Panc1 (cell line): ENCODE results near the gene MTFR1L. TPM values are rescaled to one million over a fixed set of nuclear protein-coding genes. Genes with fewer than 3 reads are reported as not detected.

Experiments used
- ATAC-seq: fragments of 200-7000 bp; cut with Tn5 transposase; 2 replicates; pipeline ENCODE4 v1.9.1; 2020; ENCODE audit warnings: mild to moderate bottlenecking, moderate library complexity
- BruUV-seq: library from RNA; stranded (reverse); fragments of 400-500 nt; replicated peaks from 2 replicates; lab custom pipeline; 2021; lab: Mats Ljungman, UMichigan
- CTCF ChIA-PET: fragments of 300-600 bp; sonication (Branson Sonifier 250); formaldehyde crosslinking; loops from one replicate; lab custom pipeline; 2022; ENCODE audit warnings: antibody characterized with exemption; lab: Charles Lee
- POLR2A ChIA-PET: fragments of 300-600 bp; sonication (Branson Sonifier 250); formaldehyde crosslinking; loops from one replicate; lab custom pipeline; 2022; ENCODE audit warnings: antibody characterized with exemption; lab: Charles Lee
- DNase-seq: peaks from one replicate; pipeline ENCODE4 v3.0.0-alpha.2; 2010; ENCODE audit warnings: low read depth, low spot score
- H3K27ac ChIP-seq: 2 replicates; pipeline ENCODE4 v1.5.1; 2011; ENCODE audit warnings: mild to moderate bottlenecking, low read length, inconsistent platforms
- H3K27me3 ChIP-seq: fragments of 200-500 bp; sonication (Bioruptor generic); 2 replicates; pipeline ENCODE4 v1.6.0; 2014; ENCODE audit warnings: low read length, inconsistent platforms; ENCODE audit not compliant: control insufficient read depth, insufficient read depth
- H3K36me3 ChIP-seq: fragments of 200-500 bp; sonication (Bioruptor generic); 2 replicates; pipeline ENCODE4 v1.5.1; 2014; ENCODE audit warnings: inconsistent platforms, mild to moderate bottlenecking, low read length, moderate library complexity; ENCODE audit not compliant: control insufficient read depth, insufficient read depth
- H3K4me1 ChIP-seq: 2 replicates; pipeline ENCODE4 v1.5.1; 2011; ENCODE audit warnings: inconsistent platforms, mild to moderate bottlenecking, low read length, moderate library complexity; ENCODE audit not compliant: control insufficient read depth, insufficient read depth
- H3K4me3 ChIP-seq, 2 experiments: 2 replicates each; pipeline ENCODE4 v1.5.1; 2011 to 2012; ENCODE audit warnings: low read depth in 2 of 2, low read length in 2 of 2, mild to moderate bottlenecking in 2 of 2, inconsistent platforms in 1 of 2, moderate library complexity in 1 of 2
- H3K9me3 ChIP-seq: fragments of 200-500 bp; sonication (Bioruptor generic); 2 replicates; pipeline ENCODE4 v1.5.1; 2014; ENCODE audit warnings: low read depth, mild to moderate bottlenecking, inconsistent platforms, low read length, moderate library complexity; ENCODE audit not compliant: control insufficient read depth, insufficient read depth
- CTCF ChIP-seq: fragments of 450-650 bp; IDR thresholded peaks from 2 replicates; pipeline ENCODE4 v1.5.1; 2017; ENCODE audit warnings: mild to moderate bottlenecking
- POLR2AphosphoS5 ChIP-seq: IDR thresholded peaks from 2 replicates; pipeline ENCODE4 v1.6.1; 2012; ENCODE audit warnings: mild to moderate bottlenecking, low read depth, low read length, moderate library complexity
- REST ChIP-seq, 2 experiments: IDR thresholded peaks; 2 replicates each; pipeline ENCODE4 v1.6.1; 2011 to 2012; ENCODE audit warnings: low read depth in 2 of 2, control low read depth in 1 of 2, low read length in 1 of 2, mild to moderate bottlenecking in 1 of 2, moderate library complexity in 1 of 2; ENCODE audit not compliant: insufficient read depth in 1 of 2
- SIN3A ChIP-seq: IDR thresholded peaks from 2 replicates; pipeline ENCODE4 v1.6.1; 2012; ENCODE audit warnings: low read depth, mild to moderate bottlenecking, low read length, moderate library complexity, borderline replicate concordance; ENCODE audit not compliant: insufficient read depth
- TCF7L2 ChIP-seq: IDR thresholded peaks from 2 replicates; pipeline ENCODE4 v1.6.1; 2011; ENCODE audit warnings: mild to moderate bottlenecking, low read depth, low read length, inconsistent platforms
- in situ Hi-C: cut with HindIII; loops from 2 replicates; pipeline ENCODE4 v1.10.0; 2016; ENCODE audit warnings: low sequenced_read_pairs, low pct_unique_long_range_greater_than_20kb
- intact Hi-C: fragments of 100-400 bp; cut with micrococcal nuclease; formaldehyde crosslinking; loops from one replicate; pipeline ENCODE4 v1.10.0; 2022; ENCODE audit not compliant: unreplicated experiment
- total RNA-seq: library from RNA; stranded (reverse); gene quantifications from one replicate; pipeline ENCODE4 v1.2.1, GENCODE V29; 2021; ENCODE audit not compliant: unreplicated experiment

The MTFR1L gene
- total RNA-seq, 1 experiment from 2014 or later: 68.5 TPM

- ChIA-PET POLR2A (no interaction called here), CTCF (interaction anchor here (0.7 kb wide), 1 partner anchor 222 kb away, joined by 3 read pairs; no protein-coding TSS in a partner anchor)
- Histone ChIP-seq H3K27me3 (no peaks in the 10 kb centered on the region), H3K4me1 (no peaks in the 10 kb centered on the region), H3K36me3 (no peaks in the 10 kb centered on the region), H3K27ac (no peak overlapping the region), H3K9me3 (no peaks in the 10 kb centered on the region), H3K4me3 (no peak overlapping the region)
- TF ChIP-seq CTCF: no peak
- no peak for TF ChIP-seq SIN3A
- no peak for TF ChIP-seq POLR2AphosphoS5
- in situ Hi-C loops: no loop called here
- DNase-seq (no peak), ATAC-seq (no peak)
- intact Hi-C loops: no loop called here
- no TSS peak for BruUV-seq
Measured at GRCh38 chr1:25781130-25781433, 38.7 kb upstream of the MTFR1L start.

GRCh38 chr1:25782608-25783201, 37.0 kb upstream of the MTFR1L start:
- Histone ChIP-seq H3K4me1 (no peaks in the 10 kb centered on the region), H3K27ac (no peak overlapping the region), H3K9me3 (no peaks in the 10 kb centered on the region), H3K27me3 (no peaks in the 10 kb centered on the region), H3K36me3 (no peaks in the 10 kb centered on the region), H3K4me3 (no peak overlapping the region)
- ATAC-seq: no peak
- TF ChIP-seq SIN3A (no peak), TCF7L2 (no peak), CTCF (no peak), REST (IDR thresholded peaks at IDR 0.05; ENCODE audit: insufficient read depth in 1 of 2, low read depth in 2 of 2, low read length in 1 of 2) (no peak), POLR2AphosphoS5 (no peak)
- intact Hi-C loops: no loop called here
- in situ Hi-C loops: no loop called here
- no TSS peak for BruUV-seq
- no peak for DNase-seq
- POLR2A ChIA-PET: interaction anchor here (0.5 kb wide), 1 partner anchor 635 kb away, joined by 6 read pairs; no protein-coding TSS in a partner anchor
- CTCF ChIA-PET: interaction anchor here (0.5 kb wide), 1 partner anchor 11 kb away, joined by 6 read pairs; no protein-coding TSS in a partner anchor
